PC-3 (cell line): ENCODE data around the gene AFF3. TPM values are rescaled to one million over a fixed set of nuclear protein-coding genes. Genes with fewer than 3 reads are reported as not detected.

Experiments used
- ATAC-seq: fragments of 200-7000 bp; cut with Tn5 transposase; 2 replicates; pipeline ENCODE4 v1.9.1; 2020; ENCODE audit warnings: mild to moderate bottlenecking, moderate library complexity
- BruUV-seq: library from RNA; stranded (reverse); fragments of 400-500 nt; replicated peaks from 2 replicates; lab custom pipeline; 2021; lab: Mats Ljungman, UMichigan
- CTCF ChIA-PET: fragments of 300-600 bp; sonication (Branson Sonifier 250); formaldehyde crosslinking; loops from one replicate; lab custom pipeline; 2022; ENCODE audit warnings: antibody characterized with exemption; lab: Charles Lee
- POLR2A ChIA-PET: fragments of 300-600 bp; sonication (Branson Sonifier 250); formaldehyde crosslinking; loops from one replicate; lab custom pipeline; 2022; ENCODE audit warnings: antibody characterized with exemption; ENCODE audit not compliant: unreplicated experiment; lab: Charles Lee
- DNase-seq: peaks from one replicate; pipeline ENCODE4 v3.0.0-alpha.2; 2015
- H2AFZ ChIP-seq: fragments of 300-600 bp; sonication (generic); 2 replicates; pipeline ENCODE4 v1.6.0; 2016; ENCODE audit warnings: antibody characterized with exemption, low read length
- H3F3A ChIP-seq: fragments of 300-600 bp; sonication (generic); one replicate; pipeline ENCODE4 v1.6.0; 2017; ENCODE audit warnings: antibody characterized with exemption, low read length, control low read depth, mild to moderate bottlenecking; ENCODE audit not compliant: unreplicated experiment
- H3K27ac ChIP-seq: fragments of 300-600 bp; sonication (generic); 2 replicates; pipeline ENCODE4 v1.5.1; 2016; ENCODE audit warnings: mild to moderate bottlenecking, low read length
- H3K27me3 ChIP-seq: fragments of 300-600 bp; sonication (generic); 2 replicates; pipeline ENCODE4 v1.6.1; 2016; ENCODE audit warnings: low read length, mixed read lengths
- H3K36me3 ChIP-seq: fragments of 300-600 bp; sonication (generic); 2 replicates; pipeline ENCODE4 v1.6.1; 2016; ENCODE audit warnings: low read depth, mixed run types, low read length, mixed read lengths
- H3K4me1 ChIP-seq: fragments of 300-600 bp; sonication (generic); 2 replicates; pipeline ENCODE4 v1.5.1; 2016; ENCODE audit warnings: low read length; ENCODE audit not compliant: insufficient read depth
- H3K4me2 ChIP-seq: fragments of 300-600 bp; sonication (generic); 2 replicates; pipeline ENCODE4 v1.6.0; 2016; ENCODE audit warnings: low read length
- H3K4me3 ChIP-seq: fragments of 300-600 bp; sonication (generic); 2 replicates; pipeline ENCODE4 v1.5.1; 2016; ENCODE audit warnings: mild to moderate bottlenecking, low read length, mixed read lengths
- H3K79me2 ChIP-seq: fragments of 300-600 bp; sonication (generic); 2 replicates; pipeline ENCODE4 v1.6.1; 2017; ENCODE audit warnings: low read length, mixed read lengths
- H3K9ac ChIP-seq: fragments of 300-600 bp; sonication (generic); 2 replicates; pipeline ENCODE4 v1.6.0; 2016; ENCODE audit warnings: mild to moderate bottlenecking, low read length
- H3K9me2 ChIP-seq: fragments of 300-600 bp; sonication (generic); replicated peaks from 2 replicates; pipeline ENCODE4 v1.6.1; 2016; ENCODE audit warnings: mixed run types, low read length, mixed read lengths
- H3K9me3 ChIP-seq: fragments of 300-600 bp; sonication (generic); 2 replicates; pipeline ENCODE4 v1.6.1; 2016; ENCODE audit warnings: low read length, mixed read lengths
- H4K20me1 ChIP-seq: fragments of 300-600 bp; sonication (generic); 2 replicates; pipeline ENCODE4 v1.6.1; 2016; ENCODE audit warnings: low read length, mixed read lengths
- EZH2 ChIP-seq: fragments of 300-600 bp; sonication (generic); IDR thresholded peaks from one replicate; pipeline ENCODE4 v1.6.1; 2017; ENCODE audit warnings: antibody characterized with exemption, mild to moderate bottlenecking, low read length; ENCODE audit not compliant: unreplicated experiment
- EZH2phosphoT487 ChIP-seq: fragments of 300-600 bp; sonication (generic); IDR thresholded peaks from 2 replicates; pipeline ENCODE4 v1.6.1; 2018; ENCODE audit warnings: mild to moderate bottlenecking, antibody characterized with exemption, low read length, borderline replicate concordance
- intact Hi-C: fragments of 100-400 bp; cut with micrococcal nuclease; formaldehyde crosslinking; loops from 2 replicates; pipeline ENCODE4 v1.9.0; 2023
- total RNA-seq: library from RNA; depleted of rRNA; stranded (reverse); fragments of >200 nt; gene quantifications from 2 replicates; pipeline ENCODE4 v1.2.3, GENCODE V29; 2014
- TF ChIP-seq, protein P1 (sequence below): fragments of 300-600 bp; sonication (generic); conservative IDR thresholded peaks from 2 replicates; pipeline ENCODE4 v1.5.1; 2017; ENCODE audit warnings: antibody characterized with exemption, low read depth, mild to moderate bottlenecking, low read length

Gene AFF3
- total RNA-seq, 1 experiment from 2014 or later: 0.04 TPM

DNA sequence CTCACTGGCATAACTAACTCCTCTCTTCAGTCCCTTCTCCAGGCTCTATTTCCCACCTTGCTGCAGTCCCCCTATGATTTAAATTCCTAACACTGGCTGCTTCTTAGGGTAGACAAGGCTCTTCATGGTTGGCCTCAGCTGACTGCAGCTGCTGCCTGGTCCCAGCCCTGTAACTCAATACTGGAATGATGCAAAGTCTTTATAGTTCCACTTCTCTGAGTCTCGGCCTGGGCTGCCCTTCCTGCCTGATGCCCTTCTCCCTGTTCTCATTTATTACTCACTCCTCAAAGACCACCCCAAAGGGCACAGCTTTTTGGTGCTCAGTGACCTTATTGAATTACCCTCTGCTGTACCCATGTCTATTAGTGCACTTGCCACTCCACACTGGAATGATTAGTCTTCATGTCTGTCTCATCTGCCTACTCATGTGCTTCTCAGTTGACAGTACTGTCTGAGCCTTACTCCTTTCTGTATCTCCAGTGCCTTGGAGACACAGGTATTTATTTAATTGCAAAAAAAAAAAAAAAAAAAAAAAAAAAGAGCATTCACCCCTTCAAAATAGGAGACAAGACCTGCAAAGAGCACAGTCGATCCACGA, 453.1 kb downstream of the AFF3 start:
- intact Hi-C loops: no loop called here
- no peaks in the 10 kb centered on the region for H3K9me2 ChIP-seq
- no peaks in the 10 kb centered on the region for H3K79me2 ChIP-seq
- H3K9me3 ChIP-seq: no peaks in the 10 kb centered on the region
- no peak overlapping the region for H3K27ac ChIP-seq
- H3F3A ChIP-seq: no peaks in the 10 kb centered on the region
- H3K27me3 ChIP-seq: no peaks in the 10 kb centered on the region
- DNase-seq (no peak), ATAC-seq (no peak)
- TF ChIP-seq EZH2 (no peak), EZH2phosphoT487 (no peak)
- TF ChIP-seq, protein P1, sequence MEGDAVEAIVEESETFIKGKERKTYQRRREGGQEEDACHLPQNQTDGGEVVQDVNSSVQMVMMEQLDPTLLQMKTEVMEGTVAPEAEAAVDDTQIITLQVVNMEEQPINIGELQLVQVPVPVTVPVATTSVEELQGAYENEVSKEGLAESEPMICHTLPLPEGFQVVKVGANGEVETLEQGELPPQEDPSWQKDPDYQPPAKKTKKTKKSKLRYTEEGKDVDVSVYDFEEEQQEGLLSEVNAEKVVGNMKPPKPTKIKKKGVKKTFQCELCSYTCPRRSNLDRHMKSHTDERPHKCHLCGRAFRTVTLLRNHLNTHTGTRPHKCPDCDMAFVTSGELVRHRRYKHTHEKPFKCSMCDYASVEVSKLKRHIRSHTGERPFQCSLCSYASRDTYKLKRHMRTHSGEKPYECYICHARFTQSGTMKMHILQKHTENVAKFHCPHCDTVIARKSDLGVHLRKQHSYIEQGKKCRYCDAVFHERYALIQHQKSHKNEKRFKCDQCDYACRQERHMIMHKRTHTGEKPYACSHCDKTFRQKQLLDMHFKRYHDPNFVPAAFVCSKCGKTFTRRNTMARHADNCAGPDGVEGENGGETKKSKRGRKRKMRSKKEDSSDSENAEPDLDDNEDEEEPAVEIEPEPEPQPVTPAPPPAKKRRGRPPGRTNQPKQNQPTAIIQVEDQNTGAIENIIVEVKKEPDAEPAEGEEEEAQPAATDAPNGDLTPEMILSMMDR: no peak
- H4K20me1 ChIP-seq: no peaks in the 10 kb centered on the region
- no peaks in the 10 kb centered on the region for H3K4me1 ChIP-seq
- ChIA-PET POLR2A (no interaction called here), CTCF (no interaction called here)
- no peak overlapping the region for H3K4me2 ChIP-seq
- H3K4me3 ChIP-seq: no peak overlapping the region
- H3K36me3 ChIP-seq: no peaks in the 10 kb centered on the region
- no TSS peak for BruUV-seq
- H2AFZ ChIP-seq: no peak overlapping the region
- H3K9ac ChIP-seq: no peak overlapping the region

DNA sequence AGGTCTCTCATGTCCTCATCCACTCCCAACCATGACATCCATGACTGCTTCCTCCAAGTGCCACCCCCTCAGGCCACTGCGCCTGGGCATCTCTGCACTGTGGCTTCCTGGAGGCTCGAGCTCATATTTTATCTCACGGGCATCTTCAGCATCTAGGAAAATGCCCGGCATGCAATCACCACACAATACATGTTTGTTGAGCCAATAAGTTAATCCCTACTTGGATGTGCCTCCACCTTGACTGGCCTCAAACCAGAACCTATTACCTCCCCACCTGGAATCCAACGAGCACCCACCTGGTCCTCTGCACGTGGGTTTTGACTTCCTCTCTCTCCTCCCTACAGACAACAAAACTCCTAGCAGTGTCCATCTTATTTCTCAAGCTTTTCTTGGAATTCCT, 453.7 kb downstream of the AFF3 start:
- ChIA-PET CTCF (no interaction called here), POLR2A (no interaction called here)
- Histone ChIP-seq H3K79me2 (no peaks in the 10 kb centered on the region), H3K36me3 (no peaks in the 10 kb centered on the region), H3K4me1 (no peaks in the 10 kb centered on the region), H3F3A (no peaks in the 10 kb centered on the region), H3K27ac (no peak overlapping the region), H3K4me2 (no peak overlapping the region), H3K9me3 (no peaks in the 10 kb centered on the region), H2AFZ (no peak overlapping the region), H4K20me1 (no peaks in the 10 kb centered on the region), H3K9me2 (no peaks in the 10 kb centered on the region), H3K27me3 (no peaks in the 10 kb centered on the region), H3K9ac (no peak overlapping the region), H3K4me3 (no peak overlapping the region)
- ATAC-seq: no peak
- no peak for DNase-seq
- TF ChIP-seq, protein P1: no peak
- TF ChIP-seq EZH2: no peak
- no peak for TF ChIP-seq EZH2phosphoT487
- no TSS peak for BruUV-seq
- intact Hi-C loops: no loop called here

DNA sequence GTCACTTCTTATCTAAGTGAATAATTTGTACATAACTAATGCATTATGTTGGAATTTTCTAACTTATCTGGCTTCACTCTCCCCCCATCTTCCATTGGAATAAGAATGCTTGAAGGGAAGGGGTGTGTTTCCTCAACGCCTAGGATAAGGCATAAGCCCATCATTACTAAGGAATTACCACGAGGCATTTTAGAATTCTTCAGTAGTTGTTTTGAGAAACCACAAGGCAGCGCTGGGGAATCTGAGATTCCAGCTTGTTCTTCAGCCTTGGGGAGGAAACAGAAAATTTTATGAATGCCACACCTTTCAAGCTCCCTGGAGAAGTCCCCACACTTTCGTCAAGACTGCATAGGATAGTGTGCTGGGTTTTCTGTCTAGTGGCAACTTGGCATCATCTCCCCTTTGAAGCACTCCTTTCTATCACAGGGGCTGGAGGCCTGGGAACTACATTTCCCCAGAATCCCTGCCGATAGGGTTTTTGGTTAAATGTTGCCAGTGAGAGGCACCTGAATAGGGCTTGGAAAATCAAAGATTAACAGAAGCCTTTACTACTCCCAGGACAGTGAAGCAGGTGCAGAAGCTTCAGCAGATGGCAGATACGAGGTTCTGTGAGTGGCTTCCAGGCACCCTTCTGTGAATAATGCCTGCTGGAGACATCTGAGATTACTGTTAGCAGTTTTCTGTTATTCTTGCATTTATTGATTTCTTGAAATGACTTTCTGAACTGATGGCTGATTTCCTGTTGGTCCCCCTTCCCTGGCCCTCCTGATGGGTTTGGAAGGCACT, 459.9 kb downstream of the AFF3 start:
- no peak overlapping the region for H3K9ac ChIP-seq
- no peak for DNase-seq
- TF ChIP-seq EZH2phosphoT487: no peak
- no peak for TF ChIP-seq EZH2
- H3K4me2 ChIP-seq: no peak overlapping the region
- no peaks in the 10 kb centered on the region for H3K4me1 ChIP-seq
- no peaks in the 10 kb centered on the region for H4K20me1 ChIP-seq
- no peaks in the 10 kb centered on the region for H3K27me3 ChIP-seq
- H3K4me3 ChIP-seq: no peak overlapping the region
- ATAC-seq: no peak
- H3K79me2 ChIP-seq: no peaks in the 10 kb centered on the region
- intact Hi-C loops: no loop called here
- no peaks in the 10 kb centered on the region for H3K36me3 ChIP-seq
- H3F3A ChIP-seq: no peaks in the 10 kb centered on the region
- H3K9me3 ChIP-seq: no peaks in the 10 kb centered on the region
- no peaks in the 10 kb centered on the region for H3K9me2 ChIP-seq
- POLR2A ChIA-PET: no interaction called here
- H3K27ac ChIP-seq: no peak overlapping the region
- CTCF ChIA-PET: no interaction called here
- H2AFZ ChIP-seq: no peak overlapping the region
- no TSS peak for BruUV-seq
